Measurements from ENCODE around the gene FAM13C. TPM values are rescaled to one million over a fixed set of nuclear protein-coding genes. Genes with fewer than 3 reads are reported as not detected.

The FAM13C gene
- total RNA-seq, 1 donor from 2014 or later = 5.4 TPM

- intact Hi-C loops (cut with micrococcal nuclease) = no loop called here
- ATAC-seq = no peak
- no peak for DNase-seq
Measured at GRCh38 chr10:59323831-59324401, 38.4 kb downstream of the FAM13C start.

GRCh38 chr10:59323036-59323459, 39.3 kb downstream of the FAM13C start:
- DNase-seq (no peak), ATAC-seq (peak; percentile 80)
- intact Hi-C loops (cut with micrococcal nuclease) = no loop called here

- ATAC-seq = no peak
- intact Hi-C loops (cut with micrococcal nuclease) = no loop called here
- DNase-seq = no peak
Measured at GRCh38 chr10:59322131-59322530, 40.2 kb downstream of the FAM13C start.

GRCh38 chr10:59320355-59320754, 42.0 kb downstream of the FAM13C start:
- ATAC-seq = no peak
- intact Hi-C loops (cut with micrococcal nuclease) = no loop called here

GRCh38 chr10:59319854-59320253, 42.5 kb downstream of the FAM13C start:
- ATAC-seq (no peak), DNase-seq (no peak)
- intact Hi-C loops (cut with micrococcal nuclease) = no loop called here

More at GRCh38 chr10:59320355-59320754, 42.0 kb downstream of the FAM13C start:
- no peak for DNase-seq

GRCh38 chr10:59317066-59317465, 45.3 kb downstream of the FAM13C start:
- ATAC-seq (no peak), DNase-seq (no peak)
- intact Hi-C loops (cut with micrococcal nuclease) = no loop called here

- DNase-seq = no peak
- ATAC-seq = peak; percentile 82
- intact Hi-C loops (cut with micrococcal nuclease) = no loop called here
Measured at GRCh38 chr10:59315465-59315864, 46.9 kb downstream of the FAM13C start.

GRCh38 chr10:59314268-59314667, 48.1 kb downstream of the FAM13C start:
- ATAC-seq (peak; percentile 49), DNase-seq (no peak)

GRCh38 chr10:59312247-59312646, 50.1 kb downstream of the FAM13C start:
- no peak for DNase-seq
- no peak for ATAC-seq
- intact Hi-C loops (cut with micrococcal nuclease) = no loop called here

More at GRCh38 chr10:59314268-59314667, 48.1 kb downstream of the FAM13C start:
- intact Hi-C loops (cut with micrococcal nuclease) = no loop called here

GRCh38 chr10:59311025-59311424, 51.3 kb downstream of the FAM13C start:
- ATAC-seq (no peak), DNase-seq (no peak)
- intact Hi-C loops (cut with micrococcal nuclease) = no loop called here

- no peak for DNase-seq
- intact Hi-C loops (cut with micrococcal nuclease) = no loop called here
- ATAC-seq = peak; percentile 71
Measured at GRCh38 chr10:59310324-59310914, 51.9 kb downstream of the FAM13C start.

GRCh38 chr10:59304521-59305097, 57.7 kb downstream of the FAM13C start:
- no peak for ATAC-seq
- no peak for DNase-seq
- intact Hi-C loops (cut with micrococcal nuclease) = no loop called here

- intact Hi-C loops (cut with micrococcal nuclease) = no loop called here
- DNase-seq (no peak), ATAC-seq (no peak)
Measured at GRCh38 chr10:59303018-59303417, 59.3 kb downstream of the FAM13C start.

GRCh38 chr10:59302381-59302780, 60.0 kb downstream of the FAM13C start:
- intact Hi-C loops (cut with micrococcal nuclease) = no loop called here
- DNase-seq (no peak), ATAC-seq (no peak)

GRCh38 chr10:59301067-59301754, 61.1 kb downstream of the FAM13C start:
- ATAC-seq (no peak), DNase-seq (no peak)
- intact Hi-C loops (cut with micrococcal nuclease) = no loop called here

- intact Hi-C loops (cut with micrococcal nuclease) = no loop called here
- DNase-seq = no peak
- ATAC-seq = no peak
Measured at GRCh38 chr10:59300386-59300785, 62.0 kb downstream of the FAM13C start.

- ATAC-seq = no peak
- intact Hi-C loops (cut with micrococcal nuclease) = no loop called here
Measured at GRCh38 chr10:59299933-59300332, 62.4 kb downstream of the FAM13C start.

GRCh38 chr10:59290448-59290847, 71.9 kb downstream of the FAM13C start:
- ATAC-seq (no peak), DNase-seq (no peak)
- intact Hi-C loops (cut with micrococcal nuclease) = no loop called here

More at GRCh38 chr10:59299933-59300332, 62.4 kb downstream of the FAM13C start:
- DNase-seq = no peak

GRCh38 chr10:59289853-59290252, 72.5 kb downstream of the FAM13C start:
- no peak for ATAC-seq
- DNase-seq = no peak
- intact Hi-C loops (cut with micrococcal nuclease) = no loop called here

- intact Hi-C loops (cut with micrococcal nuclease) = no loop called here
- no peak for ATAC-seq
- no peak for DNase-seq
Measured at GRCh38 chr10:59287587-59288255, 74.6 kb downstream of the FAM13C start.

Measured in left ventricle myocardium superior (tissue), 1 donor.